Activated naive CD8-positive, alpha-beta T cell treated with anti-CD3 and anti-CD28 coated beads for 36 hours (primary cell): ENCODE measurements around the gene DNAJA4. TPM values are rescaled to one million over a fixed set of nuclear protein-coding genes. Genes with fewer than 3 reads are reported as not detected.

Experiments
- DNase-seq: peaks from one replicate; pipeline ENCODE4 v3.0.0; 2021
- H3K27ac Mint-ChIP-seq: one replicate; pipeline ENCODE4 v1.8.0; 2022; ENCODE audit warnings: mild to moderate bottlenecking, moderate library complexity, mixed read lengths
- H3K27me3 Mint-ChIP-seq: one replicate; pipeline ENCODE4 v1.8.0; 2022; ENCODE audit warnings: mild to moderate bottlenecking, mixed read lengths
- H3K36me3 Mint-ChIP-seq: one replicate; pipeline ENCODE4 v1.8.0; 2021; ENCODE audit warnings: mild to moderate bottlenecking, mixed read lengths
- H3K4me1 Mint-ChIP-seq: one replicate; pipeline ENCODE4 v1.8.0; 2021; ENCODE audit warnings: mixed read lengths
- H3K4me3 Mint-ChIP-seq: one replicate; pipeline ENCODE4 v1.8.0; 2022; ENCODE audit warnings: mild to moderate bottlenecking, moderate library complexity, mixed read lengths
- H3K9me3 Mint-ChIP-seq: one replicate; pipeline ENCODE4 v1.8.0; 2022; ENCODE audit warnings: mixed read lengths
- total RNA-seq, 2 experiments: library from RNA; stranded (reverse); gene quantifications; one replicate each; pipeline ENCODE4 v1.2.3, GENCODE V29; 2021

Gene DNAJA4
- total RNA-seq, 2 experiments from 2014 or later: 36.8 to 39.3 TPM

DNA sequence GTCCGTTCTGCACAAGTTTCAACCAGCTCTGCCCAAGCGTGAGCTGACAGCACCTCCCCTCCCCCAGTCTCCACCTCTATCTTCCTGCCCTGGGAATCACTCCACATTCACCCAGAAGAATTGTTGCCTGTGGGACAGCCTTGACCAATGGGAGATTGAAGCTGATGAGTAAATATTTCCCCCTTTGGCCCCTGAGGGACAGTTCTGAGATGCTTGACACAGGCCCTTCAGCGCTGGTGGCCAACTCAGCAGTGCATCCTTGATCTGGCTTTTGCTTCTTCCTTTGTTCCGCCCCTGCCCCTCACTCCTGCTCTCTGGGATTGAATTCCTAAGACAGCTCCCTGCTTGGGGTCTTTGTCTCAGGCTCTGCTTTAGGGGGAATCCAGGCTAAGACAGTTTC is 48.2 kb downstream of the DNAJA4 start:
- no peak for DNase-seq
- no peak overlapping the region for H3K27ac Mint-ChIP-seq
- H3K4me1 Mint-ChIP-seq: no peaks in the 10 kb centered on the region
- H3K4me3 Mint-ChIP-seq: no peak overlapping the region
- no peaks in the 10 kb centered on the region for H3K36me3 Mint-ChIP-seq
- peaks cover 12% of the 10 kb centered on the region for H3K27me3 Mint-ChIP-seq
- H3K9me3 Mint-ChIP-seq: no peaks in the 10 kb centered on the region

DNA sequence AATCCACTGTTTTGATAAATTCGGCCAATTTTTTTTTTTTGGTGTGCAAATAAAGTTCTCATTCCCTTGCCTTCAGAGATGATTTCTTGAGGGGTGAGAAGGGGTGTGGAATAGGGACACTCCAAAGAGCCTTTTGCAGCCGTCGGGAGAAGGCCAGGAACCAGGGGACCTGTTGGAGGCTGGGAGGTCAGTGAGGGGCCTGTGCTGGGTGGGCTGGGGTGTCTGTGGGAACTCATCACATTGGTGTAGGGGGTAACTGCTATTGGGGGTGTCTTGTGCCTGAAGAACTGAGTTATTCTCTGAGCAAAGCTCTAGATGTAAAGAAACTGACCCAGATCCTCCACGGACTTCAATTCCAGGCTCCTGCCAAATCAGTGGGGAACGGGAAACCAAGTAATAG is 48.6 kb downstream of the DNAJA4 start:
- Mint-ChIP-seq H3K4me1 (no peaks in the 10 kb centered on the region), H3K27me3 (peaks cover 11% of the 10 kb centered on the region), H3K4me3 (no peak overlapping the region), H3K9me3 (no peaks in the 10 kb centered on the region), H3K36me3 (no peaks in the 10 kb centered on the region), H3K27ac (no peak overlapping the region)
- DNase-seq: no peak

DNA sequence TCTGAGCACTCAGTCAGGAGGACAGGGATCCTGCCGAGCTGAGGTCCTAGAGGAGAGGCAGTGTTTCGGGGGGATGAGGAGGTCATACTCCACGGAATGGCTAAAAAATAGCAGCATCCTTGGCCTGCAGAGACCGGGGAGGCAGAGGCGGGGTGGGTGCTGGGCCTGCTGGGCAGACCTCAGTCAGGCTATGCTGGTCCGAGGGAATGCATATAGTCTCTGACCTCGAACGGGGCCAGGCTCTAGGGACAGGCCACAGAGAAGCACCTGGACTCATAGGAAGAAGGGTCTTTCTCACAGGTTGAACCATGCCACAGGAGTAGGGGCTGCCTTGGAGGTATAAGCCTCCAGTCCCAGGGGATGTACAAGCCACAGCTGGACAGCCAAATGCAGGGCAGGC is 49.0 kb downstream of the DNAJA4 start:
- H3K27ac Mint-ChIP-seq: no peak overlapping the region
- DNase-seq: no peak
- no peaks in the 10 kb centered on the region for H3K9me3 Mint-ChIP-seq
- no peaks in the 10 kb centered on the region for H3K36me3 Mint-ChIP-seq
- H3K4me3 Mint-ChIP-seq: no peak overlapping the region
- peaks cover 8% of the 10 kb centered on the region for H3K27me3 Mint-ChIP-seq
- H3K4me1 Mint-ChIP-seq: no peaks in the 10 kb centered on the region

DNA sequence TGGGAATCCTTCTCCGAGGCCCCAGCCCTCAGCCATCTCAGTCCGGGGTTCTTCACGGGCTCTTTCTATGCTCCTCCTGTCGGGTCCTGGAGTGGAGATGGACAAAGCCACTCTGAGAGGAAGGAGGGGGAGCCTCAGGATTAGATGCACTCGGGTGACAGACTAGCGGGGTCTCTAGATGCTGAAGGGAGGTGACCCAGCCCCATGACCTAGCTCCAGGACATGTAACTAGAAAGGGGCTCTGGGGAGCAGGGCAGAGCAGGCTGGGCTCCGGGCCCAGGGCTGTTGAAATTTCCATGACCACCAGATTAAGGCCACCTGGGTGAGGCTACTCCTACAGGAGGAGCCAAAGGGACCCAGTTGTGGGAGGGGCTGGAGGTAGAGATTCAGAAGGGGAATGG is 49.8 kb downstream of the DNAJA4 start:
- no peak for DNase-seq
- no peak overlapping the region for H3K27ac Mint-ChIP-seq
- H3K4me3 Mint-ChIP-seq: no peak overlapping the region
- H3K27me3 Mint-ChIP-seq: peaks cover 3% of the 10 kb centered on the region
- no peaks in the 10 kb centered on the region for H3K4me1 Mint-ChIP-seq
- no peaks in the 10 kb centered on the region for H3K36me3 Mint-ChIP-seq
- no peaks in the 10 kb centered on the region for H3K9me3 Mint-ChIP-seq

DNA sequence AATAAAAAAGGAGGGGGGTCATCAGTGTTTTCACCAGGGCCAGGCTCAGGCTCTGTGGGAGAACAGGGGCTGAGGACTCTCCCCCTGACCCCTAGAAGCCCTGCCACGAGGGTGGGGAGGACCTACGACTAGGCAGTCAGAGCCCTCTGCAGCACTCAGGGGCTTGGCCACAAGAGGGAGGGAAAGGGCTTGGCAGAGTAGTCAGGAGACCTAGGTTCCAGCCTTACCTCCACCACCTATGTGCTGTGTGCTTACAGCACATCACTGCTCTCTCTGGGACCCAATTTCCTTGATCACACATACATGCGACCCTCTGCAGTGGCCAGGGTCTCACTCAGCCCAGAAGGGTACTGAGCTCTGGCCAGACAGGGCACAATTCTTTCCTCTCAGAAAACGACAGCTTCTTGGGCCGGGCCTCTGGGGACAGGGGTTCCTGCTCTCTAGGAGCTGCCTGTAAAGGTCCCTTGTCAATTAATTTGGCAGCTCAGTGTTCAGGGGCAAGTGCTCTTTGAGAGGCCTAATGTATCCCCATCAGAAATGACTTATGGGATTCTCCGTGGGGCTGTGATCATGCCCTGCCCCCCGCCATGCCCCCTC is 51.4 kb downstream of the DNAJA4 start:
- Mint-ChIP-seq H3K4me1 (no peaks in the 10 kb centered on the region), H3K9me3 (no peaks in the 10 kb centered on the region), H3K4me3 (no peak overlapping the region), H3K27ac (no peak overlapping the region), H3K36me3 (no peaks in the 10 kb centered on the region), H3K27me3 (peaks cover 3% of the 10 kb centered on the region)
- no peak for DNase-seq

DNA sequence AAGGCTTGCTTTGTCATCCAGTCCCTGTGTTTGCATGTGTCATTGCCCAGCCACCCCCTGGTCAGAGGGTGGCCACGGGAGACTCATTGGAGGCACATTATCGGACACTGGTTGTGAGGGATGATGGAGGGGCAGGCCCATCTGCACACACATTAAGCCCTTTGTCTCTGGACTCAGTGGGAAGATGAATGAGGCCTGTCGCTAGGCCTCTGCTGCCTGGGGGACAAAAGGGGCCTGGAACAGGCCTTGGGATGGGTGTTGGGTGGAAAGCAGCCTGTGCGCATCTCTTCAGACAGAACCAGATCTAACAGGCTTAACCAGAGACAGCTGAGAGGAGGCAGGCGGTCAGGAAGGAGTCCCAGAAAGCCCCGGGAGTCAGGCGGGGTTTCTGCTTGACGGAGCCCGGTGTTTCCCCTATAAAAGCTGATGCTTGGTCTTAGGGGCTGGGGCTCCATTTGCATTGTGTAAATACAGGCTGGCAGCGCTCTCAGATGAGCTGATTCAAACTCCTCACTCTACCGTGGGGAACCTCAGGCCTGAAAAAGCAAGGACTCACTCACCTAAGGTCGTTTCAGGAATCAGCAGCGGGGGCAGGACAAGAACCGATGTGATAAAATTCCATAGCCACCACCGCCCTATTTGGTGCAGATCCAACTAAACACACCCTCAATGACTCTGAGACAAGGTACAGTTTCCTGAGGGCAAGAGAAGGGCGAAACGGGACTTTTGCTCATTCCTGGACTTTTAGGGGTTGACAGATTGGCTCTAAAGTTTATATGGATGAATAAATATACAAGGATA is 52.1 kb downstream of the DNAJA4 start:
- Mint-ChIP-seq H3K36me3 (no peaks in the 10 kb centered on the region), H3K27ac (no peak overlapping the region), H3K4me3 (no peak overlapping the region), H3K9me3 (no peaks in the 10 kb centered on the region), H3K4me1 (no peaks in the 10 kb centered on the region), H3K27me3 (peaks cover 3% of the 10 kb centered on the region)
- no peak for DNase-seq

DNA sequence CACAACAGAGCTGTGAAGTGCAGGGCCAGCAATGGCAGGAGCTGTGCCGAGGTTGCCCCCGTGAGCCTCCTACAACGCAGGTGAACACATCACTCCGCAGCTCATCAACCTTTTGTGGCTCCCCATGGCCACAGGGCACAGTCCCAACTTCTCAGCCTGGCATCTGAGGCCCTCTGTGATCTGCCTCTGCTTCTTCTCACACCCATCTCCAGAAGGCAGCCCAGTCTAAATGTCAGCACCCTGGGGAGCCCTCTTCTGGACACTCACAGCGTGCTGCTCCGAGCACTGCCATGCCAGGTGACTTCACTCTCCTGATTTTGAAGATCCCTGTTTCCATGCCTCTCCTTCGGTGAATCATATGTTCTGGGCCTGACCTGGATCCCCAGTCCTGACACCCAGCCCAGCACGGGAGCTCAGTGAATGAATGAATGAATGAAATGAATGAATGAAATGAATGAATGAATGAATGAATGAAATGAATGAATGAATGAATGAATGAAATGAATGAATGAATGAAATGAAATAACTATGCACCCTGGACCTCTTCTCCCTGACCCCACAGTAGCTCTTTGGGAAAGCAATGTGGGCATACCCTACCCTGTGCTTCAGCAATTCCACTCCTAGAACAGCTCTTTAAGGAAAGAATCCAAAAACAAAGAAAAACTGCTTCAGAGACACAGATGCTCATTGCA is 52.9 kb downstream of the DNAJA4 start:
- Mint-ChIP-seq H3K9me3 (no peaks in the 10 kb centered on the region), H3K4me1 (no peaks in the 10 kb centered on the region), H3K36me3 (no peaks in the 10 kb centered on the region), H3K27ac (no peak overlapping the region), H3K27me3 (peaks cover 3% of the 10 kb centered on the region), H3K4me3 (no peak overlapping the region)
- no peak for DNase-seq

DNA sequence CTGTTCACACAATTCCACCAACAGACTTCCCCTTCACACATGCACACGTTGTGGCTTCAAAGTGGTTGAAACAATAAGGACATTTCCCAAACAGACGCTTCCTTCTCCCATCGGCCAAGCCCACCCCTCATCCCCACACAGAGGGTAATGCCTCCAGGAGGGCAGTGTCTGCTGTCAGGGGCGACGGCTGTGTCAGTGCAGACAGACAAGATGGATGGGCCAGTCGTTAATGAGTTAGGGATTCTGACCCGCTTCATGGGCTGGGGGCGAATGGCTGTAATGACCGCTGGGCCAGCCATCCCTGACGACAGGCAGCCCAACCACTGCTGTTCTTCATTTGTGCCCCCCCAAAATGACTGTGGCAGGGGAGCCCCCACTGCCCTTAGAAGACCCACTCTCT is 55.2 kb downstream of the DNAJA4 start:
- DNase-seq: no peak
- Mint-ChIP-seq H3K4me1 (no peaks in the 10 kb centered on the region), H3K27me3 (peaks cover 3% of the 10 kb centered on the region), H3K27ac (no peak overlapping the region), H3K9me3 (no peaks in the 10 kb centered on the region), H3K36me3 (no peaks in the 10 kb centered on the region), H3K4me3 (no peak overlapping the region)

DNA sequence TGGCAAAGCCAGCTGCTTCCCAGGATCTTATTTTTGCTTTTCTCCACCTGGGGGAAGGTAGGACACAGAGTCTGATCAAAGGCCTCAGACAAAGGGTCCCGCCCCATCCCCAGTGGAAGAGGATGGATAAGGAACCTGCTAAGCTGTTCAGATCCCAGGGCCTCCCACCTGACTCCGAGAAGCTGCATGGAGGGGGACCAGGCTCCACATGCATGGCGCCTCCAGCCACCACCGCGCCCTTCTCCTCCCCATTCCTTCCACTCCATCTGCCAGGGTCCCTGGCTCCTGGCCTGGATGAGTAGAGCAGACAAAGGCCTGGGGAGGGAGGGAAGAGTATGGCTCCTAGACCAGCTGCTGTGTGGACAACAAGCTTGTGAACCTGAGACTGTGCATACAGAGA is 55.8 kb downstream of the DNAJA4 start:
- no peaks in the 10 kb centered on the region for H3K36me3 Mint-ChIP-seq
- no peak overlapping the region for H3K27ac Mint-ChIP-seq
- no peaks in the 10 kb centered on the region for H3K9me3 Mint-ChIP-seq
- DNase-seq: no peak
- H3K4me3 Mint-ChIP-seq: no peak overlapping the region
- peaks cover 3% of the 10 kb centered on the region for H3K27me3 Mint-ChIP-seq
- H3K4me1 Mint-ChIP-seq: no peaks in the 10 kb centered on the region

DNA sequence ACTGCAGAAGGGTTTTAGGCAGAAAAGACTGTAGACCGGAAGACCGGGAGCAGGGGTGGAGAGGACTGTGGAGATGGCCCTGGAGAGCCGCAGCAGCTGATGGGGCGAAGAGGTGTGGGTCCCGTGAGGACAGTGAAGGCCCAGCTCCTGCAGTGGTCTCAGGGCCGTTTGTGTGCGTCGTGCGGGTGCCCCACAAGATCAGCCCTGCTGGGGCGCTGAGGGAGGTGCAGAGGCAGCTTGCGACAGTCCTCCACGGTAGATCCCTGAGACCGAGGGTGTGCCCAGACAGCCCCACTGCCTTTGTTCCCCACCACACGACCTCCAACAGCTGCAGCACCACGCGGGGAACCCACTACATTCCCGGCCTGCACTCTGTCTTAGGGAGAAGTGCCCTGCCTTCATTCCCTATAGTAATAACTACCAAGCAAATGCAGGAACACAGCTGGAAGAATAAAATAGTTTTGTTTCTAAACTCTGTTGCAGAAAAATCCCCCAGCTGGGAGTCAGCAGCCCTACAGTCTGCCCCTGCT is 56.7 kb downstream of the DNAJA4 start:
- no peaks in the 10 kb centered on the region for H3K36me3 Mint-ChIP-seq
- H3K4me3 Mint-ChIP-seq: no peak overlapping the region
- H3K27me3 Mint-ChIP-seq: peaks cover 3% of the 10 kb centered on the region
- H3K4me1 Mint-ChIP-seq: no peaks in the 10 kb centered on the region
- no peak for DNase-seq
- no peak overlapping the region for H3K27ac Mint-ChIP-seq
- no peaks in the 10 kb centered on the region for H3K9me3 Mint-ChIP-seq

DNA sequence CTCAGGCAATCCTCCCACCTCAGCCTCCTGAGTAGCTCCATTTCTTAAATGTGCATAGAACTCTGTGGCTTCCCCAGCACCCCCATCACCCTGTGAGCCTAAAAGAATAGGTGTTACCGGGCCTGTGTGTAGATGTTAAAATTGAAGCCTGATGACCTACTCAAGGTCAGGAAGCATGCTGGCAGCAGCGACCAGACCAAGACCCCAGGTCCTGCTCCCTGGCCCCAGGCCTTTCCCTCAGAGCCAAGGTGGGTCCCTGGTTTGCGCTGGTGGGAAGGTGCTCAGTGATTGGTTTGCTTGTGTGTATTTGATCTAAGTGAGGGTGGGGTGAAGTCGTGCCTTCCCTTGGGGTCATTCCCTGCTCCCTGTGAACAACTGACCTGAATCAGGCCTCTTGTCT is 57.4 kb downstream of the DNAJA4 start:
- H3K27ac Mint-ChIP-seq: no peak overlapping the region
- no peaks in the 10 kb centered on the region for H3K4me1 Mint-ChIP-seq
- H3K27me3 Mint-ChIP-seq: peaks cover 3% of the 10 kb centered on the region
- no peaks in the 10 kb centered on the region for H3K9me3 Mint-ChIP-seq
- no peaks in the 10 kb centered on the region for H3K36me3 Mint-ChIP-seq
- no peak for DNase-seq
- H3K4me3 Mint-ChIP-seq: no peak overlapping the region

DNA sequence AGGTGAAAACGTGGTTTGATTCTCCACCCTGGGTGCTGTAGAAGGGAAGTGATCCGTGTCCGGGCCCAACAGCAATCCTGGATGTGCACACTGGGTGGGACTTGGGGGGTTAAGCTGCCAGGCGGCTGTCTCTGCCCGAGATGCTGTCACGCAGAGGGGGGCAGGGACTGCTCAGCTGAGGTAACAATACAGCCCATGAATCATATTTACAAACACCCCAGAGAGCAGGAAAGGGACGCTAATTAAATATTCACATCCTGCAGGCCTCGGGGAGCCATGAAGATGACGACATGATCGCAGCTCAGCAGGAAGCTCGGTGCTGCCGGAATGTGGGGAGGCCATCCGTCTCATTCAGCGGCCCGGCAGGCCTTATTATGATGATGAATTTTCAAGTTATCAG is 57.9 kb downstream of the DNAJA4 start:
- DNase-seq: no peak
- no peak overlapping the region for H3K4me3 Mint-ChIP-seq
- no peak overlapping the region for H3K27ac Mint-ChIP-seq
- no peaks in the 10 kb centered on the region for H3K9me3 Mint-ChIP-seq
- H3K4me1 Mint-ChIP-seq: no peaks in the 10 kb centered on the region
- H3K36me3 Mint-ChIP-seq: no peaks in the 10 kb centered on the region
- H3K27me3 Mint-ChIP-seq: peaks cover 3% of the 10 kb centered on the region

DNA sequence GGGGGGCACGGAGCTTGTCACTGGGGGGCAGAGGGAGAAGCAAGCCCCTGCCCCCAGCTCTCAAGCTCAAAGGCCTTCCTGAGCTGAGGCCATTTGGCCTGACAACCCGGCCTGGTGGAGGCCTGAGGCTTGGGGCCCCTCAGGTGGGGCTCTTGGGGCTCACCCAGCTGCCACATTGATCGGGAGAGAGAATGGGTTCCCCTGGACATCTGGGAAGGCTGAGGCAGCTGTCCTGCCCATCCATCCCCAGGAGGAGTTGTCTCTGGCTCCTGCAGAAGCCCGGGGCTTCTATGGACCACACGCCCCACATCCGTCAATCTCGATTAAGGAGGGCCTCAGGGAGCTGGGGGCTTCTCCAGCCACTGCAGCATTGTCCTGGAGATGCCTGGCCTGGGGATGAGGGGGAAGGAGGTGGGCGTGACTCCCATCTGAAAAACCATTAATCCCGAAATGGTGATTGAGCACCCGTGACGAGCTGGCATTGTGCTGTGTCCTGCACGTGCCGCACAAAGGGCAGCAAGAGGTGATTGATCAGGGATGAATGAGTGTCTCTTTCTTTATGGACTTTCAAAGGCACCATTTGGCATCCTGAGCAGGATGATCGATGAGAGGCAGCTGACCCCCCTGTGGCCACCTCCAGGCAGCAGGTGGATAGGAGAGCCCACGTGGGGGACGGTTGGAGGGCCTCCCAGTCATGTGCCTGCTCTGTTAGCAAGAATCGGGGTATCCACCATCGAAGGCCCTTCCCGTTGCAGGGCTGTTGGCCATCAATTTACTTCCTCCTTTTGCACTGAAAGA is 58.6 kb downstream of the DNAJA4 start:
- Mint-ChIP-seq H3K9me3 (no peaks in the 10 kb centered on the region), H3K27me3 (no peaks in the 10 kb centered on the region), H3K36me3 (no peaks in the 10 kb centered on the region), H3K4me3 (no peak overlapping the region), H3K27ac (no peak overlapping the region), H3K4me1 (no peaks in the 10 kb centered on the region)
- DNase-seq: no peak

DNA sequence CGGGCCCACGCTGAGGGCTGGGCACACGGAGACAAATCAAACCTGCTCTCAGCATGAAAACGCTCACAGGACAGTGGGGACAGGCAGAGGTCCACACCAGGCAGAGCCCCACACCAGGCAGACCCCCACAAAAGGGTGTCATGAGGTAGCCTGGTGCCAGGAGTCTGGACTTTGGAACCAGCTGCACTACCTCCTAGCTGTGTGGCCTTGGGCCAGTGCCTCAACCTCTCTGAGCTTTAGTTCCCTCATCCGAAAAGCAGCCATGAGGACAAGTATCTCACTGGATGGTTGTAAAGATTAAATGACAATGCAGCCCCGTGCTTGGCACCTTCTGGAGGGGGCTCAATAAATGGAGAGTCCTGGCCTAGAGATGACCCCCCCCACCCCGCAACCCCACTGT is 59.3 kb downstream of the DNAJA4 start:
- H3K27me3 Mint-ChIP-seq: no peaks in the 10 kb centered on the region
- no peaks in the 10 kb centered on the region for H3K4me1 Mint-ChIP-seq
- DNase-seq: no peak
- no peak overlapping the region for H3K4me3 Mint-ChIP-seq
- H3K9me3 Mint-ChIP-seq: no peaks in the 10 kb centered on the region
- H3K27ac Mint-ChIP-seq: no peak overlapping the region
- no peaks in the 10 kb centered on the region for H3K36me3 Mint-ChIP-seq

DNA sequence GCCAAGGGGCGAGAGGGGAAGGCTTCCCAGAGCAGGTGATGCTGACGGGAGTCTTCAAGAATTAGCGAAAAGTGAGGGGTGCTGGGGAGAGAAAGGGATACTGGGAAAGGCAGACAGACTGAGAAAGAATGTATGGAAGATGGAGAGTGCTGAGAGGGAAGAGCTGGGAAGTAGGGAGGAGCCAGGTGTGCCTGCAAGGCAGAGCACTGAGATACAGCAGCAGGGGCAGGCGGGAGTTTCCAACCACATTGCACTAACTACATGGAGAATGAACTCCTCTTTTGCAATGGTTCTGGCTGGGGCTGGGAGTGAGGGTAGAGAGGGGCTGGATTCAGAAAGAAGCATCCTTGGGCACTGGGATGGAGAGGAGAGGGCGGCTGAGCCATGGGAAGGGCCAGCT is 59.8 kb downstream of the DNAJA4 start:
- no peaks in the 10 kb centered on the region for H3K4me1 Mint-ChIP-seq
- no peak overlapping the region for H3K4me3 Mint-ChIP-seq
- no peak for DNase-seq
- no peaks in the 10 kb centered on the region for H3K36me3 Mint-ChIP-seq
- H3K27me3 Mint-ChIP-seq: no peaks in the 10 kb centered on the region
- H3K9me3 Mint-ChIP-seq: no peaks in the 10 kb centered on the region
- no peak overlapping the region for H3K27ac Mint-ChIP-seq
